Prostate gland (tissue), 2 donors: Measurements from ENCODE around the gene MT1M. TPM values are rescaled to one million over a fixed set of nuclear protein-coding genes. Genes with fewer than 3 reads are reported as not detected.
"Not testable (repeated sequence)": the region's sequence is repeated elsewhere in the genome, so short reads cannot be mapped to it uniquely, and the experiment has no call there.

ENCODE experiments used
- DNase-seq: peaks from one replicate; pipeline ENCODE4 v3.0.0-alpha.2; 2019; ENCODE audit warnings: low spot score
- H3K27ac ChIP-seq, 2 donors: fragments of 200-600 bp; sonication (generic); 2 replicates each; pipeline ENCODE4 v1.5.1; 2017 to 2019
- H3K27me3 ChIP-seq: fragments of 200-600 bp; sonication (generic); replicated peaks from 2 replicates; pipeline ENCODE4 v1.5.1; 2019; ENCODE audit not compliant: insufficient read depth
- H3K36me3 ChIP-seq, 2 donors: fragments of 200-600 bp; sonication (generic); 1 replicate in 1 of 2; 2 replicates in 1 of 2; pipeline versions ENCODE4 v1.5.1 to v1.8.1; 2017 to 2019
- H3K4me1 ChIP-seq: fragments of 200-600 bp; sonication (generic); replicated peaks from 2 replicates; pipeline ENCODE4 v1.5.1; 2019
- H3K4me3 ChIP-seq, 2 donors: fragments of 200-600 bp; sonication (generic); 2 replicates each; pipeline ENCODE4 v1.5.1; 2017 to 2019
- H3K9me3 ChIP-seq: fragments of 200-600 bp; sonication (generic); 2 replicates; pipeline ENCODE4 v1.5.1; 2017
- POLR2A ChIP-seq: fragments of 450-650 bp; IDR thresholded peaks from one replicate; pipeline ENCODE4 v1.6.1; 2016; ENCODE audit warnings: antibody characterized with exemption, mild to moderate bottlenecking
- POLR2AphosphoS5 ChIP-seq: sonication (generic); formaldehyde crosslinking; IDR thresholded peaks from one replicate; pipeline ENCODE4 v1.6.1; 2017; ENCODE audit warnings: antibody characterized with exemption
- WGBS: methylation state at CpG from one replicate; pipeline ENCODE4 v1.1.5; 2018; 5-methylcytosine and 5-hydroxymethylcytosine counted together
- intact Hi-C: fragments of 100-400 bp; cut with DNase I; formaldehyde crosslinking; loops from one replicate; pipeline ENCODE4 v1.14.2; 2022
- total RNA-seq, 2 donors: library from RNA; depleted of rRNA; stranded (reverse); fragments of >200 nt; gene quantifications; one replicate each; pipeline ENCODE4 v1.1.0, GENCODE V29; 2016
- TF ChIP-seq, protein P1 (sequence below), 4 experiments: fragments of 200-600 bp in 2 of 4; fragments of 450-650 bp in 2 of 4; sonication (generic) in 2 of 4; IDR thresholded peaks; 1 replicate in 3 of 4; 2 replicates in 1 of 4; pipeline ENCODE4 v1.5.1; 2016 to 2019; ENCODE audit warnings: antibody characterized with exemption in 4 of 4, mild to moderate bottlenecking in 2 of 4, moderate library complexity in 2 of 4

MT1M gene
- total RNA-seq, 2 donors from 2014 or later: 14.8 to 37.4 TPM

DNA sequence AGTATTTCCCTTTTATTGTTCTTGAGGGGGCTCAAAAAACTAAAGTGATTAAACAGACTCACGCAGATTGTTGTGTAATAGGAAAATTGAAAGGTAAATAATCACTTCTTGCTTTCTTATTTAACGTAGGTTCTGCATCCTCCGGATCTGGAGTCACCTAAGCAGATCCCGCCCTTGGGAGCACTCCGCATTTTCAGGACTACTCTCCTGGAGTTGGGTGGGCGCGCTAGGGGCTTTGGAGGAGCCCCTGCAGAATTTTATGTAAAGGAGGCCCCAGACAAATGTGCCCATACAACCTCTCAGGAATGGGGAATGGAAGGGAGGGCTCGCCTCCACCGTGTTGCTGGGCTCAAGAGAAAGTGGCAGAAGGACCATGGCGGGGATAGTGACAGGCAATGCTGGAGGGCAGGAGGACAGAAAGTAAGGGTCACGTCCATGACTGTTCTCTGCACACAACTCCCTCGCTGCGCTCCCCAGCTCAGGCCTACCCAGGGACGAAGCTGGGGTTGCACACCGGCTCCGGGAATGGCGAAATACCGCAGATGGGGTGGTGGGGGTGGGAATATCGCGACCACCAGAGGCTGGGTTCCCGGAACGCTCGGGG, 15.7 kb upstream of the MT1M start:
- H3K36me3 ChIP-seq: no peaks in the 10 kb centered on the region
- TF ChIP-seq POLR2A (no peak), POLR2AphosphoS5 (no peak)
- TF ChIP-seq, protein P1, sequence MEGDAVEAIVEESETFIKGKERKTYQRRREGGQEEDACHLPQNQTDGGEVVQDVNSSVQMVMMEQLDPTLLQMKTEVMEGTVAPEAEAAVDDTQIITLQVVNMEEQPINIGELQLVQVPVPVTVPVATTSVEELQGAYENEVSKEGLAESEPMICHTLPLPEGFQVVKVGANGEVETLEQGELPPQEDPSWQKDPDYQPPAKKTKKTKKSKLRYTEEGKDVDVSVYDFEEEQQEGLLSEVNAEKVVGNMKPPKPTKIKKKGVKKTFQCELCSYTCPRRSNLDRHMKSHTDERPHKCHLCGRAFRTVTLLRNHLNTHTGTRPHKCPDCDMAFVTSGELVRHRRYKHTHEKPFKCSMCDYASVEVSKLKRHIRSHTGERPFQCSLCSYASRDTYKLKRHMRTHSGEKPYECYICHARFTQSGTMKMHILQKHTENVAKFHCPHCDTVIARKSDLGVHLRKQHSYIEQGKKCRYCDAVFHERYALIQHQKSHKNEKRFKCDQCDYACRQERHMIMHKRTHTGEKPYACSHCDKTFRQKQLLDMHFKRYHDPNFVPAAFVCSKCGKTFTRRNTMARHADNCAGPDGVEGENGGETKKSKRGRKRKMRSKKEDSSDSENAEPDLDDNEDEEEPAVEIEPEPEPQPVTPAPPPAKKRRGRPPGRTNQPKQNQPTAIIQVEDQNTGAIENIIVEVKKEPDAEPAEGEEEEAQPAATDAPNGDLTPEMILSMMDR (IDR thresholded peaks at IDR 0.05): no peak
- H3K27ac ChIP-seq: peak overlapping the region in 1 of 2 donors; percentile 29
- no peaks in the 10 kb centered on the region for H3K27me3 ChIP-seq
- WGBS: 60% methylated on average over 23 of the region's 23 CpGs
- no peaks in the 10 kb centered on the region for H3K4me1 ChIP-seq
- DNase-seq: no peak
- H3K9me3 ChIP-seq: no peaks in the 10 kb centered on the region
- intact Hi-C loops: no loop called here
- H3K4me3 ChIP-seq: peak overlapping the region; percentile 3 to 31

DNA sequence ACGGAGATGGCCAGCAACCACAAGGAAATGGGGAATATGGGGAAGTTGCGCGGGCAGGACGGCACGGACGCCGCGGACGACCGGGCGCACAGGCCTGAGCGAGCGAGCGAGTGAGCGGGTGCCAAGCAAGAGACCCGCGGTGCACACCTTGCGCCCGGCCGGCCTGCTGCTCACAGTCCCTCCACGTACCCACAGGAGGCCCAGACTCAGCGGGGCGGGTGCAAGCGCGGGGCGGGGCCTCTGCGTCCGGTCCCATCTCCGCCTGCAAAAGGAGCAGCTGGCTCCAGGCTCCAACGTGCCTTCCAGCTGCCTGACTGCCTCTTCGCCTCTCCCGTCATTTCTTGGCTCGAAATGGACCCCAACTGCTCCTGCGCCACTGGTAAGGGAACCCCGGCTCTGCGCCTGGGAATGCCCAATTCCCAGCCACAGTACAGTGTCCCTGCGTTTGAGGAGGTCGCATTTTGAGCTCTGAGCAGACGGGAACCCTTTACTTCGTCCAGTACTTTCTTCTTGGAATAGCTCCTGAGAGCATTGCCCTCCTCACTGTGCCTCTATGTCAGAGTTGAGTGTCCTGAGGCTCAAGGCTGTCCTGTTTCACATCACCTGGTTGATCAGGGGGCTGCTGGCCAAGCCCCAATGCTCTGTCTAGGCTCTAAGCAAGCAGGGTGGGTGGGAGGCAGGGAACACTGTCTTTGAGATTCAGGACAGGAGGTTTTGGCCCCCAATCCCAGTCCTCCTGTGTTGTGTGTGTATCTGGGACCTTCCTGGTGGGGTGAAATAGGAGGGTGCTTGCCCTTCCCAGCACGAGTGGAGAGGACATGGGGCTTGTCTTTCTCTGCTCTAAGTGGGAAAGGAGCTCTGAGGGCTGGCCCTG, 15.0 kb upstream of the MT1M start:
- Histone ChIP-seq H3K9me3 (no peaks in the 10 kb centered on the region), H3K27me3 (no peaks in the 10 kb centered on the region), H3K36me3 (no peaks in the 10 kb centered on the region), H3K27ac (peak overlapping the region; percentile 29 to 34), H3K4me3 (peak overlapping the region; percentile 3 to 31), H3K4me1 (no peaks in the 10 kb centered on the region)
- 4% methylated on average over 32 of the region's 41 CpGs for WGBS
- TF ChIP-seq POLR2AphosphoS5 (peak; percentile 40), POLR2A (peak; percentile 41)
- TF ChIP-seq, protein P1 (IDR thresholded peaks at IDR 0.05): no peak
- peak; percentile 71 for DNase-seq
- intact Hi-C loops: no loop called here

DNA sequence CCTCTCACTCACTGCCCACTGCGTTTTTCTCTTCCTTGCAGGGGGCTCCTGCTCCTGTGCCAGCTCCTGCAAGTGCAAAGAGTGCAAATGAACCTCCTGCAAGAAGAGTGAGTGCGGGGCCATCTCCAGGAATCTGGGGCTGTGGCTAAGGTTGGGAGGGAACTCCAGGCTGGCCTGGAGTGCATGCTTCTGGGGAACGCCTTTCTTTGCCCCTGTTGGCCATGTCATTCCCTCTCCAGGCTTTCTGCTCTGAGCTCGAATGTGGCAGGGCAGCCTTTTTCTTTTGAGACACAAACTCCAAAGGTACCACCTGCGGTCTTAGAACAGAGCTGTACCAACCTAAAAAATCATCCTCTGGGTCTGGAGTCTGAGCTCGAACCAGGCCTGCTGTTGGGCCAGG, 14.3 kb upstream of the MT1M start:
- Histone ChIP-seq H3K4me1 (no peaks in the 10 kb centered on the region), H3K36me3 (no peaks in the 10 kb centered on the region), H3K27ac (no peak overlapping the region), H3K4me3 (peak overlapping the region in 1 of 2 donors; percentile 31), H3K27me3 (no peaks in the 10 kb centered on the region), H3K9me3 (no peaks in the 10 kb centered on the region)
- WGBS: 82% methylated on average over 6 of the region's 6 CpGs
- no peak for DNase-seq
- TF ChIP-seq POLR2A: no peak
- TF ChIP-seq, protein P1 (IDR thresholded peaks at IDR 0.05): no peak
- TF ChIP-seq POLR2AphosphoS5: no peak
- intact Hi-C loops: no loop called here

DNA sequence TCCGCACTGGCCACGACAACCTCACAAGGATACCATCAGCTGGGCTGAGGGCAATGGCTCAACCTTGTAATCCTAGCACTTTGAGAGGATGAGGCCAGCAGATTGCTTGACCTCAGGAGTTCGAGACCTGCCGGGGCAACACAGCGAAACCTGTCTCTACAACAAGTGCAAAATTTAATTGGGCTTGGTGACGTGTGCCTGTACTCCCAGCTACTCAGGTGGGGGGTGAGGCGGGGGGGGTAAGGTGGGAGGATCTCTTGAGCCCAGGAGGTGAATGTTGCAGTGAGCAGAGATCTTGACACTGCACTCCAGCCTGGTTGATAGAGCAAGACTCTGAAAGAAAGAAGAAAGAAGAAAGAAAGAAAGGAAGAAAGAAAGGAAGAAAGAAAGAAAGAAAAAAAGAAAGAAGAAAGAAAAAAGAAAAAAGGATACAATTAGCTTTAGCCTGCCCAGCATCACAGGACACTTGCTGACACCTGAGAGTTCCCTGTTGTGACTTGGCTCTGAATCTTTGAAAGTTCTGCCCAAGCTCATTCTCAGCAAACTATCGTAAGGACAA, 12.0 kb upstream of the MT1M start:
- DNase-seq: no peak
- Histone ChIP-seq H3K9me3 (no peaks in the 10 kb centered on the region), H3K27me3 (no peaks in the 10 kb centered on the region), H3K4me3 (no peak overlapping the region), H3K4me1 (no peaks in the 10 kb centered on the region), H3K36me3 (no peaks in the 10 kb centered on the region), H3K27ac (no peak overlapping the region)
- WGBS: 70% methylated on average over 8 of the region's 8 CpGs
- no peak for TF ChIP-seq POLR2AphosphoS5
- intact Hi-C loops: no loop called here

DNA sequence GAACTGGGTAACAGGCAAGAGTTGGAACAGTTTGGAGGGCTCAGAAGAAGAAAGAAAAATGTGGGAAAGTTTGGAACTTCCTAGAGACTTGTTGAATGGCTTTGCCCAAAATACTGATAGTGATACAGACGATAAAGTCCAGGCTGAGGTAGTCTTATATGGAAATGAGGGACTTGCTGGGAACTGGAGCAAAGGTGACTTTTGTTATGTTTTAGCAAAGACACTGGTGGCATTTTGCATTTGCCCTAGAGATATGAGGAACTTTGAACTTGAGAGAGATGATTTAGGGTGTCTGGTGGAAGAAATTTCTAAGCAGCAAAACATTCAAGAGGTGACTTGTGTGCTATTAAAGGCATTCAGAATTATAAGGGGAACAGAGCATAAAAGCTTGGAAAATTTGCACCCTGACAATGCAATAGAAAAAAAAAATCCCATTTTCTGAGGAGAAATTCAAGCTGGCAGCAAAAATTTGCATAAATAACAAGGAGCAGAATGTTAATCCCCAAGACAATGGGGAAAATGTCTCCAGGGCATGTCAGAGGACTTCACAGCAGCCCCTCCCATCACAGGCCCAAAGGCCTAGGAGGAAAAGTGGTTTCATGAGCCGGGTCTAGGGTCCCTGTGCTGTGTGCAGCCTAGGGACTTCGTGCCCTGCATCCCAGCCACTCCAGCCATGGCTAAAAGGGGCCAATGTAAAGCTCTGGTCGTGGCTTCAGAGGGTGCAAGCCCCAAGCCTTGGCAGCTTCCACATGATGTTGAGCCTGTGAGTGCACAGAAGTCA, 10.6 kb upstream of the MT1M start:
- H3K36me3 ChIP-seq, H3K27ac ChIP-seq, H3K27me3 ChIP-seq, H3K4me3 ChIP-seq, DNase-seq, H3K4me1 ChIP-seq, intact Hi-C loops, H3K9me3 ChIP-seq: not testable (repeated sequence)
- 83% methylated on average over 4 of the region's 4 CpGs for WGBS

DNA sequence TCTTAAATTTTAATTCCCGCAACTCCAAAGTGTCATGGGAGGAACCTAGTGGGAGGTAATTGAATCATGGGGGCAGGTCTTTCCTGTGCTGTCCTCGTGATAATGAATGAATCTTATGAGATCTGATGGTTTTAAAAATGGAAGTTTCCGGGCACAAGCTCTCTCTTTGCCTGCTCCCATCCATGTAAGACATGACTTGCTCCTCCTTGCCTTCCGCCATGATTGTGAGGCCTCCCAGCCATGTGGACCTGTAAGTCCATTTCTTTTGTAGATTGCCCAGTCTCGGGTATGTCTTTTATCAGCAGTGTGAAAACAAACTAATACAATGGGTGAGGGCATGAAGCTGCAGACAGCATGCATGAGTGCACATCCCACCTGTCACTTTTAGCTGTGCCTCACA, 9.3 kb upstream of the MT1M start:
- intact Hi-C loops, H3K4me3 ChIP-seq, H3K4me1 ChIP-seq, H3K27ac ChIP-seq, H3K9me3 ChIP-seq, H3K27me3 ChIP-seq, H3K36me3 ChIP-seq, DNase-seq: not testable (repeated sequence)
- 93% methylated on average over 5 of the region's 5 CpGs for WGBS
